CD4-positive, alpha-beta T cell treated with Interleukin-4 for 1 hour (primary cell): ENCODE measurements around the gene PRR22.
"Not testable (repeated sequence)": the region's sequence is repeated elsewhere in the genome, so short reads cannot be mapped to it uniquely, and the experiment has no call there.

Experiments used
- DNase-seq, 2 donors: peaks; one replicate each; pipeline ENCODE4 v3.0.0-alpha.2; 2020 to 2022

The PRR22 gene

GRCh38 chr19:5789886-5790558, 5.5 kb upstream of the PRR22 start:
- no peak for DNase-seq

GRCh38 chr19:5789351-5789761, 4.8 kb upstream of the PRR22 start:
- DNase-seq = no peak

GRCh38 chr19:5788422-5788821, 3.9 kb upstream of the PRR22 start:
- no peak for DNase-seq

- DNase-seq = no peak
Observed at GRCh38 chr19:5787409-5788182, 3.0 kb upstream of the PRR22 start.

GRCh38 chr19:5786593-5787408, 2.3 kb upstream of the PRR22 start:
- no peak for DNase-seq

GRCh38 chr19:5785423-5785822, 877 bp upstream of the PRR22 start:
- no peak for DNase-seq

- no peak for DNase-seq
Observed at GRCh38 chr19:5782945-5783919, 1.3 kb downstream of the PRR22 start.

- no peak for DNase-seq
Observed at GRCh38 chr19:5782322-5782721, 2.2 kb downstream of the PRR22 start.

- DNase-seq = not testable (repeated sequence)
Observed at GRCh38 chr19:5780916-5781315, 3.6 kb downstream of the PRR22 start.

- no peak for DNase-seq
Observed at GRCh38 chr19:5778402-5778801, 6.1 kb downstream of the PRR22 start.

- no peak for DNase-seq
Observed at GRCh38 chr19:5775668-5776309, 8.8 kb downstream of the PRR22 start.

- no peak for DNase-seq
Observed at GRCh38 chr19:5774921-5775320, 9.6 kb downstream of the PRR22 start.

GRCh38 chr19:5773276-5773675, 11.3 kb downstream of the PRR22 start:
- no peak for DNase-seq

GRCh38 chr19:5772416-5772815, 12.1 kb downstream of the PRR22 start:
- no peak for DNase-seq

GRCh38 chr19:5767949-5768348, 16.6 kb downstream of the PRR22 start:
- no peak for DNase-seq

GRCh38 chr19:5765220-5765619, 19.3 kb downstream of the PRR22 start:
- DNase-seq = no peak

- no peak for DNase-seq
Observed at GRCh38 chr19:5762608-5763217, 21.8 kb downstream of the PRR22 start.

GRCh38 chr19:5753743-5754142, 30.8 kb downstream of the PRR22 start:
- no peak for DNase-seq

GRCh38 chr19:5751709-5752108, 32.8 kb downstream of the PRR22 start:
- no peak for DNase-seq

GRCh38 chr19:5749505-5749904, 35.0 kb downstream of the PRR22 start:
- DNase-seq = no peak

- not testable (repeated sequence) for DNase-seq
Observed at GRCh38 chr19:5748920-5749319, 35.6 kb downstream of the PRR22 start.
